Fibroblast of lung (primary cell): Measurements from ENCODE around the gene STAC. TPM values are rescaled to one million over a fixed set of nuclear protein-coding genes. Genes with fewer than 3 reads are reported as not detected.

Experiments used
- DNase-seq, 2 donors: peaks; one replicate each; pipeline versions ENCODE4 v3.0.0 to v3.0.0-alpha.2; 2010; ENCODE audit warnings: low read depth in 2 of 2
- H2AFZ ChIP-seq: 2 replicates; pipeline ENCODE4 v1.5.1; 2012; ENCODE audit warnings: low read length, control low read depth, inconsistent platforms
- H3K27ac ChIP-seq: 2 replicates; pipeline ENCODE4 v1.5.1; 2011; ENCODE audit warnings: low read length, control low read depth; ENCODE audit not compliant: insufficient read depth
- H3K27me3 ChIP-seq: 2 replicates; pipeline ENCODE4 v1.5.1; 2011; ENCODE audit warnings: mild to moderate bottlenecking, low read length; ENCODE audit not compliant: control insufficient read depth, insufficient read depth
- H3K36me3 ChIP-seq: 2 replicates; pipeline ENCODE4 v1.5.1; 2011; ENCODE audit warnings: low read length; ENCODE audit not compliant: control insufficient read depth, insufficient read depth
- H3K4me1 ChIP-seq: 2 replicates; pipeline ENCODE4 v1.5.1; 2011; ENCODE audit warnings: low read length; ENCODE audit not compliant: control insufficient read depth, insufficient read depth; ENCODE audit errors: extremely low read depth
- H3K4me2 ChIP-seq: 2 replicates; pipeline ENCODE4 v1.5.1; 2011; ENCODE audit warnings: low read length, control low read depth; ENCODE audit not compliant: insufficient read depth; ENCODE audit errors: extremely low read depth
- H3K4me3 ChIP-seq, 4 experiments: fragments of 200-600 bp in 1 of 4; sonication (generic) in 1 of 4; replicated peaks in 1 of 4; 2 replicates each; pipeline ENCODE4 v1.5.1; 2011 to 2016; ENCODE audit warnings: low read length in 4 of 4, low read depth in 3 of 4, mild to moderate bottlenecking in 3 of 4, control low read depth in 2 of 4, inconsistent platforms in 1 of 4, mixed read lengths in 1 of 4; ENCODE audit not compliant: insufficient read depth in 1 of 4; ENCODE audit errors: control extremely low read depth in 1 of 4
- H3K79me2 ChIP-seq: 2 replicates; pipeline ENCODE4 v1.5.1; 2012; ENCODE audit warnings: mild to moderate bottlenecking, low read length, inconsistent platforms; ENCODE audit not compliant: control insufficient read depth, insufficient read depth
- H3K9ac ChIP-seq: 2 replicates; pipeline ENCODE4 v1.5.1; 2011; ENCODE audit warnings: mild to moderate bottlenecking, low read length, control low read depth; ENCODE audit not compliant: insufficient read depth
- H3K9me3 ChIP-seq: 2 replicates; pipeline ENCODE4 v1.5.1; 2012; ENCODE audit warnings: low read depth, low read length; ENCODE audit not compliant: control insufficient read depth, insufficient read depth
- H4K20me1 ChIP-seq: 2 replicates; pipeline ENCODE4 v1.5.1; 2011; ENCODE audit warnings: low read length; ENCODE audit not compliant: control insufficient read depth, insufficient read depth; ENCODE audit errors: extremely low read depth
- CTCF ChIP-seq, 2 donors: IDR thresholded peaks in 1 of 2; conservative IDR thresholded peaks in 1 of 2; 1 replicate in 1 of 2; 2 replicates in 1 of 2; pipeline ENCODE4 v1.5.1; 2011 to 2012; ENCODE audit warnings: low read length in 2 of 2, control low read depth in 1 of 2, inconsistent platforms in 1 of 2, low read depth in 1 of 2, mild to moderate bottlenecking in 1 of 2
- EZH2 ChIP-seq: IDR thresholded peaks from 2 replicates; pipeline ENCODE4 v1.5.1; 2012; ENCODE audit warnings: low read length, control low read depth, mild to moderate bottlenecking; ENCODE audit errors: missing control alignments
- polyA plus RNA-seq, 2 donors: library from polyadenylated mRNA; depleted of rRNA in 1 of 2; stranded (reverse) in 1 of 2; unstranded in 1 of 2; fragments of >200 nt; gene quantifications; 2 replicates each; pipeline ENCODE4 v1.2.1, GENCODE V29; 2011 to 2012; ENCODE audit warnings: missing spikeins in 1 of 2
- total RNA-seq: library from RNA; depleted of rRNA; stranded (reverse); fragments of >200 nt; gene quantifications from 2 replicates; pipeline ENCODE4 v1.2.1, GENCODE V29; 2014

STAC gene
- total and polyA plus RNA-seq, 2 donors (not counting 1 experiment from before 2014, with no cell fraction given) = 6.8 to 7.4 TPM

DNA sequence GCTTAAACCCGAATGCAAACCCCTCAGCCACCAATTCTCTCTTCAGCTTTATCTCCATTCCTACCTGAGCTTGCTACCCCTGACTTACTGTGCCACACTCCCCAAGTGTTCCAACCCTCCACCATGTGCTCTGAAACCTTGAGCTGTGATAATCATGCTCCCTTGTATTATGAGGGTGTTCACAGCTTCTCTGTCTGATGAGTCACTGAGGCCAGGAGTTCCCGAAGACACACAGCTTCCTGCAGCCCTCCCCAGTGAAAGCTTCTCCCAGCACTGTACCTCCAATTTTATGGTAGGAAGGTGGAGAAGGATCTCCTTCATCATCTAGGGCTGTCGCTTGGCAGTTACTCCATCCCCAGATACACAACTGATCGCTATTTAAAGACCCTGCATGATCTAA lies 24.9 kb downstream of the STAC start:
- Histone ChIP-seq H2AFZ (no peak overlapping the region), H3K27me3 (no peaks in the 10 kb centered on the region), H3K4me2 (no peak overlapping the region), H3K4me1 (no peaks in the 10 kb centered on the region), H3K9me3 (no peaks in the 10 kb centered on the region), H3K79me2 (no peaks in the 10 kb centered on the region), H3K27ac (no peak overlapping the region), H3K9ac (no peak overlapping the region), H3K4me3 (no peak overlapping the region), H4K20me1 (no peaks in the 10 kb centered on the region), H3K36me3 (no peaks in the 10 kb centered on the region)
- no peak for TF ChIP-seq CTCF (conservative IDR thresholded peaks at IDR 0.05 in 1 of 2, IDR thresholded peaks at IDR 0.05 in 1 of 2; ENCODE audit: low read depth in 1 of 2, low read length in 2 of 2)
- TF ChIP-seq EZH2 = no peak
- DNase-seq = peak in 1 of 2 donors; percentile 36

DNA sequence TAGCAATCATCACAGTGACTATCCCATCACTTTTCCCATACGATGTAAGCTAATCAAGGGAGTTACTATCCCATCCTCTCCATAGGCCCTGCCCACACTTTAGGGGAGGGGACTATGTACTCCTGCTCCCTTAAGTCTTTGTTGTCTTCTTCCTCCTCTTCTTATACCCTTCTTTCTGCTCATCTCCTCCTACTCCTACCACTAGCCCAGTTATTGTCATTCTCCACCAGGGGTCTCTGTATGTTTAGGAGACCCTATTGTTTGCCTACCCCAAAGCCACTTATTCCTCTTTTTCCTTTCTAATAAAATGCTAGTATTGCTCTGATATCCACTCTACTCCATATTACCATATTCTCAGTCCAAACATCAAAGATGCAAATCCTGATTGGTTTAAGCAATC lies 27.8 kb downstream of the STAC start:
- TF ChIP-seq CTCF (conservative IDR thresholded peaks at IDR 0.05 in 1 of 2, IDR thresholded peaks at IDR 0.05 in 1 of 2; ENCODE audit: low read depth in 1 of 2, low read length in 2 of 2) (peak in 1 of 2 donors; percentile 25), EZH2 (no peak)
- no peaks in the 10 kb centered on the region for H3K36me3 ChIP-seq
- no peaks in the 10 kb centered on the region for H3K79me2 ChIP-seq

DNA sequence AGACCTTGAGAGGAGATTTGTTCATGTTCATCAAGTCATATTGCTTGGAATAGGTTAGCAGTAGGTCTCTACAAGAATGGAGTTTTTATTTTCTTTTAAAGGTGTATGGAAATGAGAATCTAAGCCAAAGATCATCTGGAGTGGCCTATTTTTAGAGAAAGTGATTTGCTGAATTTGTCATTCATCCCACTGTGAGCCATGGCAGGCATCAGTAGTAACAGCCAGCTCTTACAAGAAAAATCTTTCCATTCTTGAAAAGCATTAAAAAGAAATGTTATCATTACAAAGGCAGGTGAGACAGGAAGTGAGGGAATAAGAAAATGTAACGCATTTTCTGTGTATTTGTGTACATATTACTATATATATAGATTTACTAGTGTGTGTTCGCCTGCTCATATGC lies 29.6 kb downstream of the STAC start:
- no peaks in the 10 kb centered on the region for H4K20me1 ChIP-seq
- H3K4me1 ChIP-seq = no peaks in the 10 kb centered on the region
- no peak overlapping the region for H3K4me3 ChIP-seq
- H3K79me2 ChIP-seq = no peaks in the 10 kb centered on the region
- no peak for DNase-seq
- H3K9ac ChIP-seq = no peak overlapping the region
- no peak overlapping the region for H3K4me2 ChIP-seq
- no peak for TF ChIP-seq CTCF (conservative IDR thresholded peaks at IDR 0.05 in 1 of 2, IDR thresholded peaks at IDR 0.05 in 1 of 2; ENCODE audit: low read depth in 1 of 2, low read length in 2 of 2)
- TF ChIP-seq EZH2 = no peak
- no peaks in the 10 kb centered on the region for H3K27me3 ChIP-seq
- H3K27ac ChIP-seq = no peak overlapping the region
- no peaks in the 10 kb centered on the region for H3K9me3 ChIP-seq
- no peaks in the 10 kb centered on the region for H3K36me3 ChIP-seq
- no peak overlapping the region for H2AFZ ChIP-seq

More for the DNA sequence above, 27.8 kb downstream of the STAC start:
- no peaks in the 10 kb centered on the region for H3K9me3 ChIP-seq
- no peaks in the 10 kb centered on the region for H4K20me1 ChIP-seq
- no peak overlapping the region for H3K4me3 ChIP-seq
- DNase-seq = no peak
- H2AFZ ChIP-seq = no peak overlapping the region
- no peak overlapping the region for H3K9ac ChIP-seq
- no peaks in the 10 kb centered on the region for H3K27me3 ChIP-seq
- no peaks in the 10 kb centered on the region for H3K4me1 ChIP-seq
- H3K27ac ChIP-seq = no peak overlapping the region
- no peak overlapping the region for H3K4me2 ChIP-seq
